OCI-LY7 (cell line): ENCODE measurements around the gene PAGE1. TPM values are rescaled to one million over a fixed set of nuclear protein-coding genes. Genes with fewer than 3 reads are reported as not detected.

Source experiments
- BruUV-seq: library from RNA; stranded (reverse); fragments of 400-500 nt; replicated peaks from 2 replicates; lab custom pipeline; 2021; lab: Mats Ljungman, UMichigan
- CTCF ChIA-PET: fragments of 300-600 bp; sonication (Branson Sonifier 250); formaldehyde crosslinking; loops from one replicate; lab custom pipeline; 2022; ENCODE audit warnings: antibody characterized with exemption; ENCODE audit not compliant: unreplicated experiment; lab: Charles Lee
- POLR2A ChIA-PET: fragments of 300-600 bp; sonication (Branson Sonifier 250); formaldehyde crosslinking; loops from one replicate; lab custom pipeline; 2022; ENCODE audit warnings: antibody characterized with exemption; lab: Charles Lee
- DNase-seq: peaks from one replicate; pipeline ENCODE4 v3.0.0-alpha.2; 2015; ENCODE audit warnings: low spot score
- H2AFZ ChIP-seq: fragments of 200-600 bp; sonication (generic), shearing (Covaris generic); 2 replicates; pipeline ENCODE4 v1.6.1; 2014; ENCODE audit warnings: mild to moderate bottlenecking, antibody characterized with exemption, low read length, moderate library complexity
- H3K27ac ChIP-seq: fragments of 200-600 bp; sonication (generic); 2 replicates; pipeline ENCODE4 v1.5.1; 2014; ENCODE audit warnings: mixed run types, low read depth, mild to moderate bottlenecking, moderate library complexity, low read length, inconsistent platforms; ENCODE audit not compliant: poor library complexity, severe bottlenecking
- H3K36me3 ChIP-seq: fragments of 200-600 bp; sonication (generic); 2 replicates; pipeline ENCODE4 v1.6.1; 2014; ENCODE audit warnings: mild to moderate bottlenecking, antibody characterized with exemption, low read length, moderate library complexity, mixed read lengths; ENCODE audit not compliant: insufficient read depth
- H3K4me1 ChIP-seq: fragments of 200-600 bp; sonication (generic); 2 replicates; pipeline ENCODE4 v1.5.1; 2014; ENCODE audit warnings: mild to moderate bottlenecking, low read length; ENCODE audit not compliant: insufficient read depth, poor library complexity, severe bottlenecking
- H3K4me2 ChIP-seq: fragments of 200-600 bp; sonication (generic); 2 replicates; pipeline ENCODE4 v1.6.1; 2014; ENCODE audit warnings: mild to moderate bottlenecking, low read length
- H3K4me3 ChIP-seq: fragments of 200-600 bp; sonication (generic); 2 replicates; pipeline ENCODE4 v1.5.1; 2014; ENCODE audit warnings: mild to moderate bottlenecking, low read depth, low read length; ENCODE audit not compliant: poor library complexity, severe bottlenecking
- H3K79me2 ChIP-seq: fragments of 200-600 bp; sonication (generic); 2 replicates; pipeline ENCODE4 v1.6.1; 2016; ENCODE audit warnings: low read depth, mild to moderate bottlenecking, low read length, moderate library complexity, mixed read lengths; ENCODE audit not compliant: insufficient read depth
- H3K9me2 ChIP-seq: fragments of 200-600 bp; sonication (generic); 2 replicates; pipeline ENCODE4 v1.6.1; 2016; ENCODE audit warnings: mild to moderate bottlenecking, low read length, mixed read lengths; ENCODE audit not compliant: insufficient read depth
- H3K9me3 ChIP-seq: fragments of 200-600 bp; sonication (generic); 2 replicates; pipeline ENCODE4 v1.6.1; 2014; ENCODE audit warnings: mild to moderate bottlenecking, mixed run types, low read length, mixed read lengths
- H4K20me1 ChIP-seq: fragments of 200-600 bp; sonication (generic); 2 replicates; pipeline ENCODE4 v1.6.1; 2014; ENCODE audit warnings: mild to moderate bottlenecking, antibody characterized with exemption, low read length, moderate library complexity, mixed read lengths; ENCODE audit not compliant: insufficient read depth
- EZH2phosphoT487 ChIP-seq: fragments of 200-600 bp; sonication (generic); IDR thresholded peaks from 2 replicates; pipeline ENCODE4 v1.6.1; 2018; ENCODE audit warnings: low read depth, borderline replicate concordance, mild to moderate bottlenecking, mixed run types, antibody characterized with exemption, low read length, moderate library complexity, mixed read lengths
- intact Hi-C: fragments of 100-400 bp; cut with micrococcal nuclease; formaldehyde crosslinking; loops from one replicate; pipeline ENCODE4 v1.10.0; 2022; ENCODE audit not compliant: unreplicated experiment
- total RNA-seq, 2 experiments: library from RNA; depleted of rRNA in 1 of 2; stranded (reverse); fragments of >200 nt in 1 of 2; shearing (Covaris generic) in 1 of 2; gene quantifications; 2 replicates each; pipeline ENCODE4 v1.2.3, GENCODE V29; 2014 to 2022
- TF ChIP-seq, protein P1 (sequence below): fragments of 200-600 bp; sonication (generic); conservative IDR thresholded peaks from 2 replicates; pipeline ENCODE4 v1.5.1; 2014; ENCODE audit warnings: mild to moderate bottlenecking, antibody characterized with exemption, low read length, moderate library complexity, mixed read lengths

The PAGE1 gene
- total RNA-seq, 2 experiments from 2014 or later: not detected

DNA sequence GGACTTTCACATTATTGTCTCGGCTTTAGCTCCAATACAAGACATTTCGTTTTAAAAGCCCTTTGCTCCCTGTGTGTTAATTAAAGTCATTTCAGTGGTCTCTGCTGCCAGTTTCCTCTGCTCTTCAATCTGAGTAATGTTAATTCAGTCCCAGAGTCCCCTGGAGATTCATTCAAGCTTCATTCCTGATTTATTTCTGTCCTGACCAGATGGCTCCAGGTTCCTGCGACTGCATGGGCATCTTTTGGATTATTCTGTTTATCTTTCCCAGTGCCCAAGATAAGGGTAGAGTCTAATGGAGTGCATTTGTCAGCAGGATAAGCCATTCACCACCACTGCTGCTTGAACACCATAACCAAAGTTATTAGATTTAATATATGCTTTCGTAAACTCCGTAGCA lies 6.1 kb upstream of the PAGE1 start:
- no TSS peak for BruUV-seq
- H3K9me3 ChIP-seq: no peaks in the 10 kb centered on the region
- H3K4me2 ChIP-seq: no peak overlapping the region
- DNase-seq: no peak
- no peaks in the 10 kb centered on the region for H3K9me2 ChIP-seq
- POLR2A ChIA-PET: no interaction called here
- no peak overlapping the region for H3K4me3 ChIP-seq
- CTCF ChIA-PET: no interaction called here
- H3K27ac ChIP-seq: no peak overlapping the region
- no peak overlapping the region for H2AFZ ChIP-seq
- TF ChIP-seq EZH2phosphoT487: no peak
- TF ChIP-seq, protein P1, sequence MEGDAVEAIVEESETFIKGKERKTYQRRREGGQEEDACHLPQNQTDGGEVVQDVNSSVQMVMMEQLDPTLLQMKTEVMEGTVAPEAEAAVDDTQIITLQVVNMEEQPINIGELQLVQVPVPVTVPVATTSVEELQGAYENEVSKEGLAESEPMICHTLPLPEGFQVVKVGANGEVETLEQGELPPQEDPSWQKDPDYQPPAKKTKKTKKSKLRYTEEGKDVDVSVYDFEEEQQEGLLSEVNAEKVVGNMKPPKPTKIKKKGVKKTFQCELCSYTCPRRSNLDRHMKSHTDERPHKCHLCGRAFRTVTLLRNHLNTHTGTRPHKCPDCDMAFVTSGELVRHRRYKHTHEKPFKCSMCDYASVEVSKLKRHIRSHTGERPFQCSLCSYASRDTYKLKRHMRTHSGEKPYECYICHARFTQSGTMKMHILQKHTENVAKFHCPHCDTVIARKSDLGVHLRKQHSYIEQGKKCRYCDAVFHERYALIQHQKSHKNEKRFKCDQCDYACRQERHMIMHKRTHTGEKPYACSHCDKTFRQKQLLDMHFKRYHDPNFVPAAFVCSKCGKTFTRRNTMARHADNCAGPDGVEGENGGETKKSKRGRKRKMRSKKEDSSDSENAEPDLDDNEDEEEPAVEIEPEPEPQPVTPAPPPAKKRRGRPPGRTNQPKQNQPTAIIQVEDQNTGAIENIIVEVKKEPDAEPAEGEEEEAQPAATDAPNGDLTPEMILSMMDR: no peak
- no peaks in the 10 kb centered on the region for H4K20me1 ChIP-seq
- intact Hi-C loops: no loop called here
- H3K79me2 ChIP-seq: no peaks in the 10 kb centered on the region
- no peaks in the 10 kb centered on the region for H3K36me3 ChIP-seq
- H3K4me1 ChIP-seq: no peaks in the 10 kb centered on the region

DNA sequence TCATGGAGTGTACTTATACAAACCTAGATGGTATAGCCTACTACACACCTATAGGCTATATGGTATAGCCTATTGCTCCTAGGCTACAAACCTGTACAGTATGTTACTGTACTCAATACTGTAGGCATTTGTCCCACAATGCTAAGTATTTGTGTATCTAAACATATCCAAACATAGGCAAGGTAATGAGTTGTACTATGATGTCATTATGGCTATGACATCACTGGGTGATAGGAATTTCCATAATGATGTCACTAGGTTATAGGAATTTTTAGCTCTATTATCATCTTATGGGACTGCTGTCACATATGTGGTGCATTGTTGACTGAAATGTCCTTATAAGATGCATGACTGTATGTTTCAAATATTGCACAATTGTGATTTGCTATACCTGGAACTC lies 5.5 kb upstream of the PAGE1 start:
- no peak for TF ChIP-seq EZH2phosphoT487
- TF ChIP-seq, protein P1: no peak
- ChIA-PET POLR2A (no interaction called here), CTCF (no interaction called here)
- no peaks in the 10 kb centered on the region for H3K4me1 ChIP-seq
- H3K9me3 ChIP-seq: no peaks in the 10 kb centered on the region
- no peaks in the 10 kb centered on the region for H3K79me2 ChIP-seq
- BruUV-seq: no TSS peak
- H3K9me2 ChIP-seq: no peaks in the 10 kb centered on the region
- no peaks in the 10 kb centered on the region for H4K20me1 ChIP-seq
- no peak overlapping the region for H3K27ac ChIP-seq
- no peak overlapping the region for H2AFZ ChIP-seq
- H3K4me2 ChIP-seq: no peak overlapping the region
- no peak overlapping the region for H3K4me3 ChIP-seq
- DNase-seq: no peak
- H3K36me3 ChIP-seq: no peaks in the 10 kb centered on the region
- intact Hi-C loops: no loop called here

DNA sequence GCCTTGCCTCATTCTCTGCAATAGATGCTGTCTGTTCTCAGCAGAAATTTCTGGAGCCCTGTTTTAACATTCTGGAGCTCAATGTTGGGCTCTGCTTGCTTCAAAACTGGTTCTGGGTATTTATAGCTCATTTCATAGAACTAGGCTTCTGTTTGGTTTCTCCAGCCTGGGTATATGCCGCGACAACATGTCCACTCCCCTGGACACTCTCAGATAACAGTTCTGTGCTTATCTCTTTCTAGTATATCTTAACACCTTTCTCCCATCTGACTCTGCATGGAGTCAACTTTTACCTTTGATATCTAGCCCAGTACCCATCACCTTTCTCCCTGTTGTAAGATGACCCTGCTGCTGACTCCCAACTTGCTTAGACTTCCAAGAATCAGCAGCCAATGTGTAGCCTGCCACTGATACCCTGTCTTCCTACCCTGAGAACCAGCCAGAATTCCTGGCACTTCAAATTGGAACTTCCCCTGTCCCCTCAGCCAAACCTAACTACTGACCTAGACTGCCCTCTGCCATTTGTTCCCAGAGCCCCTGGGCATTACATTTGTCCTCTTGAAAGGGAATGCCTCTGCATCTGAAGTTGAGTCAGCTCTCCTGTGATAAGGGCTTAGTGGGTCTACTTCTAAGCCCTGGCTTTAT lies 20.6 kb downstream of the PAGE1 start:
- no TSS peak for BruUV-seq
- intact Hi-C loops: no loop called here
- H3K79me2 ChIP-seq: no peaks in the 10 kb centered on the region

More for the DNA sequence above, 20.6 kb downstream of the PAGE1 start:
- no peak overlapping the region for H3K27ac ChIP-seq
- H3K36me3 ChIP-seq: no peaks in the 10 kb centered on the region
- H3K4me1 ChIP-seq: no peaks in the 10 kb centered on the region
- H3K4me2 ChIP-seq: no peak overlapping the region
- ChIA-PET CTCF (no interaction called here), POLR2A (interaction anchor here (0.6 kb wide), 1 partner anchor 26 kb away, joined by 5 read pairs; no protein-coding TSS in a partner anchor)
- no peaks in the 10 kb centered on the region for H3K9me2 ChIP-seq
- no peaks in the 10 kb centered on the region for H4K20me1 ChIP-seq
- no peak overlapping the region for H2AFZ ChIP-seq
- H3K4me3 ChIP-seq: no peak overlapping the region
- no peak for TF ChIP-seq EZH2phosphoT487
- TF ChIP-seq, protein P1: no peak
- DNase-seq: no peak
- no peaks in the 10 kb centered on the region for H3K9me3 ChIP-seq
